Liver (tissue), 9 donors: ENCODE measurements around the gene BTBD7. TPM values are rescaled to one million over a fixed set of nuclear protein-coding genes. Genes with fewer than 3 reads are reported as not detected.

Experiments used
- DNase-seq: peaks from one replicate; pipeline ENCODE4 v3.0.0-alpha.2; 2017; ENCODE audit warnings: low spot score
- H3K27ac ChIP-seq, 2 donors: one replicate each; pipeline ENCODE4 v1.7.0; 2013; ENCODE audit warnings: inconsistent platforms in 2 of 2, low read length in 2 of 2, control low read depth in 1 of 2, low read depth in 1 of 2, mild to moderate bottlenecking in 1 of 2
- H3K27me3 ChIP-seq, 4 donors: one replicate each; pipeline versions ENCODE4 v1.6.1 to v1.7.0; 2013; ENCODE audit warnings: low read length in 3 of 4, inconsistent platforms in 1 of 4, mild to moderate bottlenecking in 1 of 4, moderate library complexity in 1 of 4; ENCODE audit not compliant: control insufficient read depth in 4 of 4, insufficient read depth in 4 of 4
- H3K36me3 ChIP-seq, 4 donors: one replicate each; pipeline versions ENCODE4 v1.6.1 to v1.7.0; 2013; ENCODE audit warnings: low read length in 3 of 4, mild to moderate bottlenecking in 3 of 4, low read depth in 1 of 4, moderate library complexity in 1 of 4; ENCODE audit not compliant: control insufficient read depth in 4 of 4, insufficient read depth in 3 of 4
- H3K4me1 ChIP-seq, 4 donors: one replicate each; pipeline versions ENCODE4 v1.6.1 to v1.7.0; 2013; ENCODE audit warnings: low read length in 3 of 4, mild to moderate bottlenecking in 3 of 4, moderate library complexity in 1 of 4; ENCODE audit not compliant: control insufficient read depth in 4 of 4, insufficient read depth in 4 of 4
- H3K4me3 ChIP-seq, 3 donors: one replicate each; pipeline versions ENCODE4 v1.6.1 to v1.7.0; 2013; ENCODE audit warnings: low read length in 3 of 3, control low read depth in 1 of 3, low read depth in 1 of 3, mild to moderate bottlenecking in 1 of 3
- H3K9ac ChIP-seq, 2 donors: one replicate each; pipeline ENCODE4 v1.7.0; 2013; ENCODE audit warnings: low read length in 2 of 2, mild to moderate bottlenecking in 2 of 2, moderate library complexity in 2 of 2, control low read depth in 1 of 2, low read depth in 1 of 2
- H3K9me3 ChIP-seq, 4 donors: one replicate each; pipeline versions ENCODE4 v1.6.1 to v1.7.0; 2013; ENCODE audit warnings: low read length in 3 of 4; ENCODE audit not compliant: control insufficient read depth in 4 of 4
- ATF3 ChIP-seq: IDR thresholded peaks from 2 replicates; pipeline ENCODE4 v1.6.1; 2016; ENCODE audit warnings: antibody characterized with exemption
- FOXA1 ChIP-seq: IDR thresholded peaks from 2 replicates; pipeline ENCODE4 v1.6.1; 2016; ENCODE audit warnings: antibody characterized with exemption
- GABPA ChIP-seq, 2 donors: IDR thresholded peaks in 1 of 2; conservative IDR thresholded peaks in 1 of 2; 2 replicates each; pipeline ENCODE4 v1.6.1; 2016; ENCODE audit warnings: antibody characterized with exemption in 2 of 2, mild to moderate bottlenecking in 1 of 2, moderate library complexity in 1 of 2
- HNF4G ChIP-seq: IDR thresholded peaks from 2 replicates; pipeline ENCODE4 v1.6.1; 2016; ENCODE audit warnings: antibody characterized with exemption
- JUND ChIP-seq, 2 donors: IDR thresholded peaks; 2 replicates each; pipeline ENCODE4 v1.6.1; 2016; ENCODE audit warnings: antibody characterized with exemption in 2 of 2
- MAX ChIP-seq: IDR thresholded peaks from 2 replicates; pipeline ENCODE4 v1.6.1; 2016; ENCODE audit warnings: antibody characterized with exemption
- RAD21 ChIP-seq, 2 donors: IDR thresholded peaks; 2 replicates each; pipeline ENCODE4 v1.6.1; 2016; ENCODE audit warnings: antibody characterized with exemption in 2 of 2, mild to moderate bottlenecking in 2 of 2
- REST ChIP-seq: IDR thresholded peaks from 2 replicates; pipeline ENCODE4 v1.6.1; 2016; ENCODE audit warnings: antibody characterized with exemption, mild to moderate bottlenecking
- RXRA ChIP-seq, 2 donors: IDR thresholded peaks; 2 replicates each; pipeline ENCODE4 v1.6.1; 2017 to 2018; ENCODE audit warnings: antibody characterized with exemption in 2 of 2, mild to moderate bottlenecking in 1 of 2
- TAF1 ChIP-seq: conservative IDR thresholded peaks from 2 replicates; pipeline ENCODE4 v1.6.1; 2016; ENCODE audit warnings: antibody characterized with exemption, mild to moderate bottlenecking
- YY1 ChIP-seq: IDR thresholded peaks from 2 replicates; pipeline ENCODE4 v1.6.1; 2016; ENCODE audit warnings: antibody characterized with exemption, mild to moderate bottlenecking
- ZBTB33 ChIP-seq: IDR thresholded peaks from 2 replicates; pipeline ENCODE4 v1.6.1; 2016; ENCODE audit warnings: antibody characterized with exemption
- WGBS: extraction: QIAGEN DNeasy Blood & Tissue Kit; methylation state at CpG from one replicate; pipeline ENCODE4 v1.1.7; 2013; 5-methylcytosine and 5-hydroxymethylcytosine counted together
- polyA plus RNA-seq, 2 donors: library from polyadenylated mRNA; stranded (reverse) in 1 of 2; unstranded in 1 of 2; fragments of 200-250 nt in 1 of 2; fragments of >200 nt in 1 of 2; fragmentation: Nextera tagmentation in 1 of 2; extraction: Ambion mirVana in 1 of 2; gene quantifications; one replicate each; pipeline versions ENCODE4 v1.2.1 to v1.2.3, GENCODE V29; 2013 to 2015
- total RNA-seq, 2 donors: library from RNA; depleted of rRNA; stranded (reverse); fragments of >200 nt; gene quantifications; one replicate each; pipeline ENCODE4 v1.2.3, GENCODE V29; 2014
- donor health status: healthy.
- donor health status: healthy.
- donor health status: healthy.
- donor health status: healthy.
- donor health status: healthy.

Gene BTBD7
- total and polyA plus RNA-seq, 4 donors: 4.4 to 17.7 (median 10.2) TPM

- H3K36me3 ChIP-seq: no peaks in the 10 kb centered on the region
- H3K9me3 ChIP-seq: no peaks in the 10 kb centered on the region
- H3K9ac ChIP-seq: no peak overlapping the region
- no peak overlapping the region for H3K27ac ChIP-seq
- TF ChIP-seq GABPA (IDR thresholded peaks at IDR 0.05 in 1 of 2, conservative IDR thresholded peaks at IDR 0.05 in 1 of 2): no peak
- no peak for TF ChIP-seq HNF4G
- no peak for TF ChIP-seq ZBTB33
- no peak for TF ChIP-seq RAD21 (IDR thresholded peaks at IDR 0.05)
- TF ChIP-seq YY1: no peak
- TF ChIP-seq ATF3: no peak
- no peak for TF ChIP-seq JUND (IDR thresholded peaks at IDR 0.05)
- TF ChIP-seq RXRA (IDR thresholded peaks at IDR 0.05): no peak
- no peak for TF ChIP-seq MAX
- TF ChIP-seq FOXA1: no peak
- TF ChIP-seq REST: no peak
- TF ChIP-seq TAF1: no peak
- H3K27me3 ChIP-seq: no peaks in the 10 kb centered on the region
- H3K4me1 ChIP-seq: no peaks in the 10 kb centered on the region
- DNase-seq: no peak
- H3K4me3 ChIP-seq: no peak overlapping the region
- WGBS: 90% methylated on average over 1 of the region's 1 CpG
These were observed 137.4 kb downstream of the BTBD7 start for GRCh38 chr14:93195316-93195999.

Other genes with a start within 250 kb of the BTBD7 start
- 10 to 100 TPM in 1 of 2 donors, 1 to 10 TPM in 1; 9.0 to 41.2 TPM for gene ITPK1, start 217.1 kb downstream of the BTBD7 start, total RNA-seq
- 10 to 100 TPM in 1 of 2 donors, 1 to 10 TPM in 1; 9.4 to 31.3 TPM for gene ITPK1, start 217.1 kb downstream of the BTBD7 start, polyA plus RNA-seq
- gene MOAP1, start 148.1 kb downstream of the BTBD7 start, total RNA-seq: 10 to 100 TPM; 11.9 to 13.2 TPM
- gene MOAP1, start 148.1 kb downstream of the BTBD7 start, polyA plus RNA-seq: 10 to 100 TPM in 1 of 2 donors, 1 to 10 TPM in 1; 7.8 to 11.5 TPM
- 1 to 10 TPM; 5.6 to 5.9 TPM for gene LYSET, start 147.7 kb downstream of the BTBD7 start, total RNA-seq
- gene LYSET, start 147.7 kb downstream of the BTBD7 start, polyA plus RNA-seq: 10 to 100 TPM in 1 of 2 donors, 1 to 10 TPM in 1; 7.2 to 13.4 TPM
- gene GON7, start 126.0 kb downstream of the BTBD7 start, total RNA-seq: 10 to 100 TPM in 1 of 2 donors, 1 to 10 TPM in 1; 9.2 to 11.2 TPM
- gene GON7, start 126.0 kb downstream of the BTBD7 start, polyA plus RNA-seq: 1 to 10 TPM; 9.0 to 9.8 TPM
- gene UBR7, start 125.8 kb downstream of the BTBD7 start, total RNA-seq: 10 to 100 TPM; 12.9 to 44.5 TPM
- gene UBR7, start 125.8 kb downstream of the BTBD7 start, polyA plus RNA-seq: 1 to 10 TPM; 7.0 to 7.6 TPM
- gene COX8C, start 14.1 kb upstream of the BTBD7 start, total RNA-seq: not detected
- not detected for gene COX8C, start 14.1 kb upstream of the BTBD7 start, polyA plus RNA-seq
- under 1 TPM; 0.05 to 0.08 TPM for gene UNC79, start 97.9 kb upstream of the BTBD7 start, total RNA-seq
- under 1 TPM in 1 of 2 donors, not detected in 1; 0.01 TPM for gene UNC79, start 97.9 kb upstream of the BTBD7 start, polyA plus RNA-seq